Skeletal muscle satellite cell (primary cell): ENCODE data around the gene MT2A.
"Not testable (repeated sequence)": the region's sequence is repeated elsewhere in the genome, so short reads cannot be mapped to it uniquely, and the experiment has no call there.

Experiments
- H3K27me3 ChIP-seq: 2 replicates; pipeline ENCODE4 v1.7.0; 2013; ENCODE audit warnings: low read length; ENCODE audit not compliant: control insufficient read depth, insufficient read depth
- H3K36me3 ChIP-seq: 2 replicates; pipeline ENCODE4 v1.7.0; 2013; ENCODE audit warnings: mild to moderate bottlenecking, control low read depth, low read length; ENCODE audit not compliant: insufficient read depth
- H3K4me1 ChIP-seq: 2 replicates; pipeline ENCODE4 v1.7.0; 2013; ENCODE audit warnings: low read length; ENCODE audit not compliant: control insufficient read depth, insufficient read depth
- H3K4me2 ChIP-seq: 2 replicates; pipeline ENCODE4 v1.7.0; 2013; ENCODE audit warnings: mild to moderate bottlenecking, low read length
- H3K4me3 ChIP-seq: 2 replicates; pipeline ENCODE4 v1.7.0; 2013; ENCODE audit warnings: low read length
- H3K9ac ChIP-seq: 2 replicates; pipeline ENCODE4 v1.7.0; 2013; ENCODE audit warnings: mild to moderate bottlenecking, low read depth, low read length, moderate library complexity
- H3K9me3 ChIP-seq: replicated peaks from 2 replicates; pipeline ENCODE4 v1.7.0; 2013; ENCODE audit warnings: mild to moderate bottlenecking, control low read depth, low read length

The MT2A gene

GRCh38 chr16:56611281-56611833 lies 3.0 kb downstream of the MT2A start:
- Histone ChIP-seq H3K9ac (peak overlapping the region; percentile 90), H3K4me2 (peak overlapping the region; percentile 86), H3K9me3 (no peaks in the 10 kb centered on the region), H3K4me1 (peaks cover 65% of the 10 kb centered on the region), H3K27me3 (no peaks in the 10 kb centered on the region), H3K36me3 (no peaks in the 10 kb centered on the region), H3K4me3 (peak overlapping the region; percentile 80)

GRCh38 chr16:56613706-56614105 lies 5.3 kb downstream of the MT2A start:
- H3K9ac ChIP-seq: peak overlapping the region; percentile 31
- H3K4me3 ChIP-seq: peak overlapping the region; percentile 27
- H3K4me1 ChIP-seq: peaks cover 73% of the 10 kb centered on the region
- no peaks in the 10 kb centered on the region for H3K27me3 ChIP-seq
- H3K9me3 ChIP-seq: no peaks in the 10 kb centered on the region
- peak overlapping the region; percentile 46 for H3K4me2 ChIP-seq
- H3K36me3 ChIP-seq: no peaks in the 10 kb centered on the region

DNA sequence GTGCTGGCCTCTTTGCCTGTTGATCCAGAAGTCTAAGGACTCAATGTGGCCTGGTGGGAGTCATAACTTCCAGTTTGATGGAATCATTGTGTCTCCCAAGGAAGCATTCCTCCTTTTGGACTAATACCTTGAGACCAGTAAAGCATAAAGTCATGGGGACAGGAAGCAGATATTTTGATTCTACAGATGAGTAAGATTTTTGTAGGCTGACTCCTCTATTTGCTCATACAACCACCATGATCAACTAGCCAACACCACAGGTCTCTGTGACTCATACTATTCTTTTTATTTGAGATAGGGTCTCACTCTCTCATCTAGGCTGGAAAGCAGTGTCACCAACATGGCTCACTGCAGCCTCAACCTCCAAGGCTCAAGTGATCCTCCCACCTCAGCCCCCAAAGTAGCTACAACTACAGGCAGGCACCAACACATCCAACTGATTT lies 6.2 kb downstream of the MT2A start:
- H3K4me1 ChIP-seq: peaks cover 76% of the 10 kb centered on the region
- H3K36me3 ChIP-seq: no peaks in the 10 kb centered on the region
- H3K9ac ChIP-seq: peak overlapping the region; percentile 31
- no peaks in the 10 kb centered on the region for H3K27me3 ChIP-seq
- no peaks in the 10 kb centered on the region for H3K9me3 ChIP-seq
- H3K4me3 ChIP-seq: no peak overlapping the region
- peak overlapping the region; percentile 39 for H3K4me2 ChIP-seq

DNA sequence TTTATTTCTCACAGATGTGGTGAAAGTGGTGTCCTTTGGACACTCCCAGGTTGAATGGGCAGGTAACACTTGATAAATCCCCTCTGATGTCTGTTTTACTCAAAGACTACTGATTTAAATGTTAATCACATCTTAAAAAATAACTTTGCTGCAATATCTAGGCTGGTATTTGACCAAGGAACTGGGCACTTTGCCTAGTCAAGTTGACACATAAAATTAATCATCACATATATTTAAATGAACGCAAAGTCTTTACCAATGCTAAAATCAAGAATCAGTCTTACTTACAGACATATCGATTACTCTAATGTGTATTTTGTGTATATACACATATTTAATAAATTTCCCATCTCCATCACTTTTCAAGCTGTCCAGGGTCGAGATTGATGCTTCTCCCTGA lies 7.0 kb downstream of the MT2A start:
- Histone ChIP-seq H3K9me3 (no peaks in the 10 kb centered on the region), H3K27me3 (no peaks in the 10 kb centered on the region), H3K9ac (no peak overlapping the region), H3K4me3 (no peak overlapping the region), H3K4me2 (peak overlapping the region; percentile 35), H3K36me3 (no peaks in the 10 kb centered on the region), H3K4me1 (peaks cover 76% of the 10 kb centered on the region)

- H3K4me1 ChIP-seq: peaks cover 63% of the 10 kb centered on the region
- H3K27me3 ChIP-seq: no peaks in the 10 kb centered on the region
- no peaks in the 10 kb centered on the region for H3K36me3 ChIP-seq
- H3K4me3 ChIP-seq: peak overlapping the region; percentile 77
- H3K9ac ChIP-seq: peak overlapping the region; percentile 81
- no peaks in the 10 kb centered on the region for H3K9me3 ChIP-seq
- H3K4me2 ChIP-seq: peak overlapping the region; percentile 98
Observed at GRCh38 chr16:56616608-56617211, 8.3 kb downstream of the MT2A start.

DNA sequence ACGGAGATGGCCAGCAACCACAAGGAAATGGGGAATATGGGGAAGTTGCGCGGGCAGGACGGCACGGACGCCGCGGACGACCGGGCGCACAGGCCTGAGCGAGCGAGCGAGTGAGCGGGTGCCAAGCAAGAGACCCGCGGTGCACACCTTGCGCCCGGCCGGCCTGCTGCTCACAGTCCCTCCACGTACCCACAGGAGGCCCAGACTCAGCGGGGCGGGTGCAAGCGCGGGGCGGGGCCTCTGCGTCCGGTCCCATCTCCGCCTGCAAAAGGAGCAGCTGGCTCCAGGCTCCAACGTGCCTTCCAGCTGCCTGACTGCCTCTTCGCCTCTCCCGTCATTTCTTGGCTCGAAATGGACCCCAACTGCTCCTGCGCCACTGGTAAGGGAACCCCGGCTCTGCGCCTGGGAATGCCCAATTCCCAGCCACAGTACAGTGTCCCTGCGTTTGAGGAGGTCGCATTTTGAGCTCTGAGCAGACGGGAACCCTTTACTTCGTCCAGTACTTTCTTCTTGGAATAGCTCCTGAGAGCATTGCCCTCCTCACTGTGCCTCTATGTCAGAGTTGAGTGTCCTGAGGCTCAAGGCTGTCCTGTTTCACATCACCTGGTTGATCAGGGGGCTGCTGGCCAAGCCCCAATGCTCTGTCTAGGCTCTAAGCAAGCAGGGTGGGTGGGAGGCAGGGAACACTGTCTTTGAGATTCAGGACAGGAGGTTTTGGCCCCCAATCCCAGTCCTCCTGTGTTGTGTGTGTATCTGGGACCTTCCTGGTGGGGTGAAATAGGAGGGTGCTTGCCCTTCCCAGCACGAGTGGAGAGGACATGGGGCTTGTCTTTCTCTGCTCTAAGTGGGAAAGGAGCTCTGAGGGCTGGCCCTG lies 9.1 kb downstream of the MT2A start:
- H3K9ac ChIP-seq: peak overlapping the region; percentile 81
- H3K4me3 ChIP-seq: peak overlapping the region; percentile 77
- no peaks in the 10 kb centered on the region for H3K27me3 ChIP-seq

DNA sequence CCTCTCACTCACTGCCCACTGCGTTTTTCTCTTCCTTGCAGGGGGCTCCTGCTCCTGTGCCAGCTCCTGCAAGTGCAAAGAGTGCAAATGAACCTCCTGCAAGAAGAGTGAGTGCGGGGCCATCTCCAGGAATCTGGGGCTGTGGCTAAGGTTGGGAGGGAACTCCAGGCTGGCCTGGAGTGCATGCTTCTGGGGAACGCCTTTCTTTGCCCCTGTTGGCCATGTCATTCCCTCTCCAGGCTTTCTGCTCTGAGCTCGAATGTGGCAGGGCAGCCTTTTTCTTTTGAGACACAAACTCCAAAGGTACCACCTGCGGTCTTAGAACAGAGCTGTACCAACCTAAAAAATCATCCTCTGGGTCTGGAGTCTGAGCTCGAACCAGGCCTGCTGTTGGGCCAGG lies 9.8 kb downstream of the MT2A start:
- peaks cover 49% of the 10 kb centered on the region for H3K4me1 ChIP-seq
- no peaks in the 10 kb centered on the region for H3K9me3 ChIP-seq
- H3K36me3 ChIP-seq: no peaks in the 10 kb centered on the region
- peak overlapping the region; percentile 81 for H3K9ac ChIP-seq
- H3K27me3 ChIP-seq: no peaks in the 10 kb centered on the region
- H3K4me2 ChIP-seq: peak overlapping the region; percentile 98
- H3K4me3 ChIP-seq: peak overlapping the region; percentile 77

More for the DNA sequence above, 9.1 kb downstream of the MT2A start:
- Histone ChIP-seq H3K36me3 (no peaks in the 10 kb centered on the region), H3K4me1 (peaks cover 55% of the 10 kb centered on the region), H3K9me3 (no peaks in the 10 kb centered on the region), H3K4me2 (peak overlapping the region; percentile 98)

DNA sequence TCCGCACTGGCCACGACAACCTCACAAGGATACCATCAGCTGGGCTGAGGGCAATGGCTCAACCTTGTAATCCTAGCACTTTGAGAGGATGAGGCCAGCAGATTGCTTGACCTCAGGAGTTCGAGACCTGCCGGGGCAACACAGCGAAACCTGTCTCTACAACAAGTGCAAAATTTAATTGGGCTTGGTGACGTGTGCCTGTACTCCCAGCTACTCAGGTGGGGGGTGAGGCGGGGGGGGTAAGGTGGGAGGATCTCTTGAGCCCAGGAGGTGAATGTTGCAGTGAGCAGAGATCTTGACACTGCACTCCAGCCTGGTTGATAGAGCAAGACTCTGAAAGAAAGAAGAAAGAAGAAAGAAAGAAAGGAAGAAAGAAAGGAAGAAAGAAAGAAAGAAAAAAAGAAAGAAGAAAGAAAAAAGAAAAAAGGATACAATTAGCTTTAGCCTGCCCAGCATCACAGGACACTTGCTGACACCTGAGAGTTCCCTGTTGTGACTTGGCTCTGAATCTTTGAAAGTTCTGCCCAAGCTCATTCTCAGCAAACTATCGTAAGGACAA lies 12.0 kb downstream of the MT2A start:
- H3K4me3 ChIP-seq: no peak overlapping the region
- no peak overlapping the region for H3K4me2 ChIP-seq
- H3K27me3 ChIP-seq: no peaks in the 10 kb centered on the region
- H3K9ac ChIP-seq: no peak overlapping the region
- H3K4me1 ChIP-seq: peaks cover 34% of the 10 kb centered on the region
- H3K9me3 ChIP-seq: no peaks in the 10 kb centered on the region
- H3K36me3 ChIP-seq: no peaks in the 10 kb centered on the region

DNA sequence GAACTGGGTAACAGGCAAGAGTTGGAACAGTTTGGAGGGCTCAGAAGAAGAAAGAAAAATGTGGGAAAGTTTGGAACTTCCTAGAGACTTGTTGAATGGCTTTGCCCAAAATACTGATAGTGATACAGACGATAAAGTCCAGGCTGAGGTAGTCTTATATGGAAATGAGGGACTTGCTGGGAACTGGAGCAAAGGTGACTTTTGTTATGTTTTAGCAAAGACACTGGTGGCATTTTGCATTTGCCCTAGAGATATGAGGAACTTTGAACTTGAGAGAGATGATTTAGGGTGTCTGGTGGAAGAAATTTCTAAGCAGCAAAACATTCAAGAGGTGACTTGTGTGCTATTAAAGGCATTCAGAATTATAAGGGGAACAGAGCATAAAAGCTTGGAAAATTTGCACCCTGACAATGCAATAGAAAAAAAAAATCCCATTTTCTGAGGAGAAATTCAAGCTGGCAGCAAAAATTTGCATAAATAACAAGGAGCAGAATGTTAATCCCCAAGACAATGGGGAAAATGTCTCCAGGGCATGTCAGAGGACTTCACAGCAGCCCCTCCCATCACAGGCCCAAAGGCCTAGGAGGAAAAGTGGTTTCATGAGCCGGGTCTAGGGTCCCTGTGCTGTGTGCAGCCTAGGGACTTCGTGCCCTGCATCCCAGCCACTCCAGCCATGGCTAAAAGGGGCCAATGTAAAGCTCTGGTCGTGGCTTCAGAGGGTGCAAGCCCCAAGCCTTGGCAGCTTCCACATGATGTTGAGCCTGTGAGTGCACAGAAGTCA lies 13.5 kb downstream of the MT2A start:
- not testable (repeated sequence) for H3K4me3 ChIP-seq, H3K36me3 ChIP-seq, H3K27me3 ChIP-seq, H3K4me2 ChIP-seq, H3K9me3 ChIP-seq, H3K9ac ChIP-seq
- peaks cover 28% of the 10 kb centered on the region for H3K4me1 ChIP-seq

- not testable (repeated sequence) for H3K4me3 ChIP-seq, H3K4me2 ChIP-seq, H3K27me3 ChIP-seq, H3K9me3 ChIP-seq, H3K36me3 ChIP-seq, H3K9ac ChIP-seq
- H3K4me1 ChIP-seq: peaks cover 18% of the 10 kb centered on the region
Observed at GRCh38 chr16:56623184-56623583, 14.8 kb downstream of the MT2A start.

GRCh38 chr16:56623637-56624036 lies 15.3 kb downstream of the MT2A start:
- H3K4me3 ChIP-seq: no peak overlapping the region
- H3K36me3 ChIP-seq: no peaks in the 10 kb centered on the region
- peaks cover 13% of the 10 kb centered on the region for H3K4me1 ChIP-seq
- no peaks in the 10 kb centered on the region for H3K9me3 ChIP-seq
- H3K27me3 ChIP-seq: no peaks in the 10 kb centered on the region
- no peak overlapping the region for H3K4me2 ChIP-seq
- no peak overlapping the region for H3K9ac ChIP-seq
